ENCODE measurements around the gene TRIM71. TPM values are rescaled to one million over a fixed set of nuclear protein-coding genes. Genes with fewer than 3 reads are reported as not detected.
"Not testable (repeated sequence)": the region's sequence is repeated elsewhere in the genome, so short reads cannot be mapped to it uniquely, and the experiment has no call there.

Gene TRIM71
- total RNA-seq, 1 experiment from 2014 or later: 0.17 TPM

DNA sequence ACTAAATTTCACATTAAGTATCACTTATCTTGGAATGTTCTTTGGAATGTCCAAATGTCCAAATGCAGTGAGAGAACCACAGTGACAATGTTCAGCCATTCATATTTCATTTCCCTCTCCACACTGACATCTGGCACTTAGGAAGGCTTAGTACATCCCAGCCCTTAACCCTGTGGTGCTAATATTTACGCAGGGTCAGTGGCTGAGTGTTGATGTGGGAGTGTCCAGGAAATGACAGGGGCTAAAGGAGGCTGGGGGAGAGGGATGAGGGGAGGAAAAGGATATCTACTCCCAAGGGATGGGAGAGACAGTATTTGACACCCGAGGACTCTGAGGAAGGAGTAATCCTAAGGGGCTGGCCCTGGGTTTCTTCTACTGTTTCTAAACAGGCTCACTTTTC, 119.5 kb downstream of the TRIM71 start (continued):
- TF ChIP-seq, protein P1, sequence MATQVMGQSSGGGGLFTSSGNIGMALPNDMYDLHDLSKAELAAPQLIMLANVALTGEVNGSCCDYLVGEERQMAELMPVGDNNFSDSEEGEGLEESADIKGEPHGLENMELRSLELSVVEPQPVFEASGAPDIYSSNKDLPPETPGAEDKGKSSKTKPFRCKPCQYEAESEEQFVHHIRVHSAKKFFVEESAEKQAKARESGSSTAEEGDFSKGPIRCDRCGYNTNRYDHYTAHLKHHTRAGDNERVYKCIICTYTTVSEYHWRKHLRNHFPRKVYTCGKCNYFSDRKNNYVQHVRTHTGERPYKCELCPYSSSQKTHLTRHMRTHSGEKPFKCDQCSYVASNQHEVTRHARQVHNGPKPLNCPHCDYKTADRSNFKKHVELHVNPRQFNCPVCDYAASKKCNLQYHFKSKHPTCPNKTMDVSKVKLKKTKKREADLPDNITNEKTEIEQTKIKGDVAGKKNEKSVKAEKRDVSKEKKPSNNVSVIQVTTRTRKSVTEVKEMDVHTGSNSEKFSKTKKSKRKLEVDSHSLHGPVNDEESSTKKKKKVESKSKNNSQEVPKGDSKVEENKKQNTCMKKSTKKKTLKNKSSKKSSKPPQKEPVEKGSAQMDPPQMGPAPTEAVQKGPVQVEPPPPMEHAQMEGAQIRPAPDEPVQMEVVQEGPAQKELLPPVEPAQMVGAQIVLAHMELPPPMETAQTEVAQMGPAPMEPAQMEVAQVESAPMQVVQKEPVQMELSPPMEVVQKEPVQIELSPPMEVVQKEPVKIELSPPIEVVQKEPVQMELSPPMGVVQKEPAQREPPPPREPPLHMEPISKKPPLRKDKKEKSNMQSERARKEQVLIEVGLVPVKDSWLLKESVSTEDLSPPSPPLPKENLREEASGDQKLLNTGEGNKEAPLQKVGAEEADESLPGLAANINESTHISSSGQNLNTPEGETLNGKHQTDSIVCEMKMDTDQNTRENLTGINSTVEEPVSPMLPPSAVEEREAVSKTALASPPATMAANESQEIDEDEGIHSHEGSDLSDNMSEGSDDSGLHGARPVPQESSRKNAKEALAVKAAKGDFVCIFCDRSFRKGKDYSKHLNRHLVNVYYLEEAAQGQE (IDR thresholded peaks at IDR 0.05; ENCODE audit: low read depth): no peak

DNA sequence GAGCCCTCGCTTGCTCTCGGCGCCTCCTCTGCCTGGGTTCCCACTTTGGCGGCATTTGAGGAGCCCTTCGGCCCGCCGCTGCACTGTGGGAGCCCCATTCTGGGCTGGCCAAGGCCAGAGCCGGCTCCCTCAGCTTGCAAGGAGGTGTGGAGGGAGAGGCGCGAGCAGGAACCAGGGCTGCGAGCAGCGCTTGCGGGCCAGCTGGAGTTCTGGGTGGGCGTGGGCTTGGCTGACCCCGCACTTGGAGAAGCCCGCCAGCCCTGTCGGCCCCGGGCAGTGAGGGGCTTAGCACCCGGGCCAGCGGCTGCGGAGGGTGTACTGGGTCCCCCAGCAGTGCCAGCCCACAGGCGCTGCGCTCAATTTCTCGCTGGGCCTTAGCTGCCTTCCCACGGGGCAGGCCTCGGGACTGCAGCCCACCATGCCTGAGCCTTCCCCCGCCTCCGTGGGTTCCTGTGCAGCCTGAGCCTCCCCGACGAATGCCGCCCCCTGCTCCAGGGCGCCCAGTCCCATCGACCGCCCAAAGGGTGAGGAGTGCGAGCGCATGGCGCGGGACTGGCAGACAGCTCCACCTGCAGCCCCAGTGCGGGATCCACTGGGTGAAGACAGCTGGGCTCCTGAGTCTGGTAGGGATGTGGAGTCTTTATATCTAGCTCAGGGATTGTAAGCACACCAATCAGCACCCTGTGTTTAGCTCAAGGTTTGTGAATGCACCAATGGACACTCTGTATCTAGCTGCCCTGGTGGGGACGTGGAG, 121.9 kb downstream of the TRIM71 start:
- H3K36me3 ChIP-seq (ENCODE audit: control insufficient read depth in 1 of 2, insufficient read depth in 2 of 2, low read length in 2 of 2); H2AFZ ChIP-seq (ENCODE audit: low read depth, low read length, poor library complexity, severe bottlenecking); H3K4me2 ChIP-seq (ENCODE audit: low read length); ATAC-seq; CTCF ChIA-PET; H3K4me1 ChIP-seq (ENCODE audit: control insufficient read depth in 1 of 2, insufficient read depth in 2 of 2, low read length in 2 of 2); POLR2A ChIA-PET; DNase-seq (ENCODE audit: low read depth, low spot score); RAD21 ChIA-PET (ENCODE audit: low non-redundant PET in 1 of 2, low total read pairs in 2 of 2, uncharacterized antibody in 2 of 2, unreplicated experiment in 2 of 2); H3K27ac ChIP-seq (ENCODE audit: low read depth, low read length); H3K9me2 ChIP-seq (ENCODE audit: insufficient read depth); H3K79me2 ChIP-seq (ENCODE audit: insufficient read depth, low read length); BruUV-seq (replicated peaks); H4K20me1 ChIP-seq (ENCODE audit: insufficient read depth); H3K4me3 ChIP-seq (replicated peaks in 1 of 2; ENCODE audit: low read depth in 1 of 2, low read length in 2 of 2); H3K9ac ChIP-seq (ENCODE audit: low read length); intact Hi-C loops (cut with micrococcal nuclease); H3K9me3 ChIP-seq (ENCODE audit: control insufficient read depth in 1 of 2, insufficient read depth in 1 of 2, low read depth in 1 of 2, low read length in 2 of 2); H3K27me3 ChIP-seq (ENCODE audit: insufficient read depth, low read length): not testable (repeated sequence)

DNA sequence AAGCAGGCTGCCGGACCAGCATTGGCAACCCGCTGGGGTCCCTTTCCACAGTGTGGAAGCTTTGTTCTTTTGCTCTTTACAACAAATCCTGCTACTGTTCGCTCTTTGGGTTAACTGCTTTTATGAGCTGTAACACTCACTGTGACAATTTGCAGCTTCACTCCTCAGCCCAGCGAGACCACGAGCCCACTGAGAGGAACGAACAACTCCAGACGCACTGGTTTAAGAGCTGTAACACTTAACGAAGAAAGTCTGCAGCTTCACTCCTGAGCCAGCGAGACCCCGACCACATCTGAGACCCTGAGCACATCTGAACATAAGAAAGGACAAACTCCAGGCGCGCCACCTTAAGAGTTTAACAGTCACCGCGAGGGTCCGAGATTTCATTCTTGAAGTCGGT, 122.9 kb downstream of the TRIM71 start:
- ChIA-PET RAD21 (ENCODE audit: low non-redundant PET in 1 of 2, low total read pairs in 2 of 2, uncharacterized antibody in 2 of 2, unreplicated experiment in 2 of 2) (no interaction called here), POLR2A (no interaction called here), CTCF (no interaction called here)
- H3K9me3 ChIP-seq (ENCODE audit: control insufficient read depth in 1 of 2, insufficient read depth in 1 of 2, low read depth in 1 of 2, low read length in 2 of 2): no peaks in the 10 kb centered on the region
- no TSS peak for BruUV-seq (replicated peaks)
- H3K79me2 ChIP-seq (ENCODE audit: insufficient read depth, low read length): no peaks in the 10 kb centered on the region
- DNase-seq (ENCODE audit: low read depth, low spot score) (no peak), ATAC-seq (no peak)
- H3K27ac ChIP-seq (ENCODE audit: low read depth, low read length): no peak overlapping the region
- H3K4me3 ChIP-seq (replicated peaks in 1 of 2; ENCODE audit: low read depth in 1 of 2, low read length in 2 of 2): no peak overlapping the region
- no peak overlapping the region for H3K9ac ChIP-seq (ENCODE audit: low read length)
- H3K9me2 ChIP-seq (ENCODE audit: insufficient read depth): no peaks in the 10 kb centered on the region
- H2AFZ ChIP-seq (ENCODE audit: low read depth, low read length, poor library complexity, severe bottlenecking): no peak overlapping the region
- intact Hi-C loops (cut with micrococcal nuclease): no loop called here
- H3K36me3 ChIP-seq (ENCODE audit: control insufficient read depth in 1 of 2, insufficient read depth in 2 of 2, low read length in 2 of 2): no peaks in the 10 kb centered on the region
- no peak overlapping the region for H3K4me2 ChIP-seq (ENCODE audit: low read length)
- no peaks in the 10 kb centered on the region for H3K27me3 ChIP-seq (ENCODE audit: insufficient read depth, low read length)
- H3K4me1 ChIP-seq (ENCODE audit: control insufficient read depth in 1 of 2, insufficient read depth in 2 of 2, low read length in 2 of 2): peaks cover 0 to 6% of the 10 kb centered on the region in 2 experiments; a peak in 2 of 4 replicates
- H4K20me1 ChIP-seq (ENCODE audit: insufficient read depth): no peaks in the 10 kb centered on the region
- TF ChIP-seq CBX3 (IDR thresholded peaks at IDR 0.05; ENCODE audit: low read depth): no peak

All from HCT116 (cell line).